ENCODE measurements around the gene ASMTL. TPM values are rescaled to one million over a fixed set of nuclear protein-coding genes. Genes with fewer than 3 reads are reported as not detected.
"Not testable (repeated sequence)": the region's sequence is repeated elsewhere in the genome, so short reads cannot be mapped to it uniquely, and the experiment has no call there.

The ASMTL gene
- total RNA-seq, 1 donor from 2014 or later, result 27.1 TPM

- H3K4me3 ChIP-seq, result no peak overlapping the region
- no peak for TF ChIP-seq CTCF (IDR thresholded peaks at IDR 0.05)
- H3K27ac ChIP-seq, result no peak overlapping the region
- no peaks in the 10 kb centered on the region for H3K9me3 ChIP-seq
- peak in 1 of 2 donors; percentile 50 for DNase-seq (ENCODE audit: low spot score in 2 of 2)
- H3K4me1 ChIP-seq, result peaks cover 12 to 13% of the 10 kb centered on the region in 2 donors
- H3K27me3 ChIP-seq, result no peaks in the 10 kb centered on the region
- intact Hi-C loops (cut with DNase I), result loop anchor here (5.0 to 10.0 kb wide), 4 partner anchors 872 to 1364 kb away; partner anchors contain the start of genes DHRSX and ZBED1
- H3K36me3 ChIP-seq, result no peaks in the 10 kb centered on the region
Measured at GRCh38 chrX:1450361-1451161, 2.1 kb downstream of the ASMTL start.

GRCh38 chrX:1449823-1450149 lies 2.9 kb downstream of the ASMTL start:
- no peak for TF ChIP-seq CTCF (IDR thresholded peaks at IDR 0.05)
- no peak overlapping the region for H3K4me3 ChIP-seq
- no peak for DNase-seq (ENCODE audit: low spot score in 2 of 2)

DNA sequence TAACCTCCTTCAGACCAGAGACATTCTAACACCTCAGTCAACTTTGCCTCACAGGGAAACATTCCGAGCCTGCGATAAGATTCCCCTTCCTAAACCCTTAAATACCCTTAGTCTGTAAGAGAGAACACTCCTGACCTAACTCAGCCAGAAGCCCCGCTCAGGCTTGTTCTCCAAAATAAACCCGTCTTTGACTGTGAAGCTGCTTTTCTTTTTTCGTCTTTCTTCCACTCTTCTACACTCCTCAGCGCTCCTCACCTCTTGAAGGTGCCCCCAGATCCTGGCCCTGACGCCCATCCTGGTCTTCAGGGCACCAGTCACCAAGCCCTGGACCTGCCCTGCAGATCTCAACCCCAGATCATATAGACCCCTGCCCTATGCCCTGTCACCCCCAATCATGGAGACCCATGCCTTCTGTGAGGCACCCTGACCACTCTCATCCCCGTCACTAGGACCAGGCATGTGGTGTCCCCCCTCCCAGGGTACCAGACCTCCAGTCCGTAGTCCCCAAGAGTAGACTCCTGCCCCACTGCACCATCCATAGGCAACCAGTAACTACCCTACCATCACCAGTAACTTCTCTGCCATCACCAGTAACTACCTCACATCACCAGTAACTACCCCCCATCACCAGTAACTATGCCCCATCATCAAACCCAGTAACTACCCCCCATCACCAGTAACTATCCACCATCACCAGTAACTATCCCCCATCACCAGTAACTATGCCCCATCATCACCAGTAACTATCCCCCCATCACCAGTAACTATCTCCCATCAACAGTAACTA lies 3.5 kb downstream of the ASMTL start:
- peak in 1 of 2 donors; percentile 57 for DNase-seq (ENCODE audit: low spot score in 2 of 2)
- no peak for TF ChIP-seq CTCF (IDR thresholded peaks at IDR 0.05)

More at GRCh38 chrX:1449823-1450149, 2.9 kb downstream of the ASMTL start:
- peaks cover 0 to 2% of the 10 kb centered on the region in 2 donors for H3K36me3 ChIP-seq
- H3K27ac ChIP-seq, result no peak overlapping the region
- H3K9me3 ChIP-seq, result no peaks in the 10 kb centered on the region
- no peaks in the 10 kb centered on the region for H3K27me3 ChIP-seq
- H3K4me1 ChIP-seq, result peaks cover 12 to 13% of the 10 kb centered on the region in 2 donors
- intact Hi-C loops (cut with DNase I), result loop anchor here (5.0 to 10.0 kb wide), 4 partner anchors 873 to 1365 kb away; partner anchors contain the start of genes DHRSX and ZBED1

DNA sequence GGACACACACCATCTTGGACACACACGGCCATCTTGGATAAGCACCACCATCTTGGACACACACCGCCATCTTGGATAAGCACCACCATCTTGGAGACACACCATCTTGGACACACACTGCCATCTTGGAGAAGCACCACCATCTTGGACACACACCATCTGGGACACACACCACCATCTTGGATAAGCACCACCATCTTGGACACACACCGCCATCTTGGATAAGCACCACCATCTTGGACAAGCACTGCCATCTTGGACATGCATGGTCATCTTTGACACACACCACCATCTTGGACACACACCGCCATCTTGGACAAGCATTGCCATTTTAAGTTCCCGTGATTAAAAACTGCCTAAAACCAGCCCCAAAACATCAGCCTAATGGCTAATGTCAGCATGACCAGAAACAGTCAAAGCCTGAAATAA lies 4.1 kb downstream of the ASMTL start:
- H3K27ac ChIP-seq; H3K36me3 ChIP-seq; intact Hi-C loops (cut with DNase I); H3K27me3 ChIP-seq; H3K4me3 ChIP-seq; H3K9me3 ChIP-seq: not testable (repeated sequence)
- peaks cover 10 to 13% of the 10 kb centered on the region in 2 donors for H3K4me1 ChIP-seq
- DNase-seq (ENCODE audit: low spot score in 2 of 2), result peak in 1 of 2 donors; percentile 18

More for the DNA sequence above, 3.5 kb downstream of the ASMTL start:
- intact Hi-C loops (cut with DNase I), result no loop called here
- Histone ChIP-seq H3K9me3 (no peaks in the 10 kb centered on the region), H3K4me3 (no peak overlapping the region), H3K4me1 (peaks cover 12 to 13% of the 10 kb centered on the region in 2 donors), H3K36me3 (peaks cover 0 to 2% of the 10 kb centered on the region in 2 donors), H3K27me3 (no peaks in the 10 kb centered on the region), H3K27ac (no peak overlapping the region)

GRCh38 chrX:1447969-1448572 lies 4.6 kb downstream of the ASMTL start:
- H3K27ac ChIP-seq; intact Hi-C loops (cut with DNase I); H3K27me3 ChIP-seq; H3K9me3 ChIP-seq; H3K4me3 ChIP-seq; H3K36me3 ChIP-seq: not testable (repeated sequence)
- peaks cover 10 to 13% of the 10 kb centered on the region in 2 donors for H3K4me1 ChIP-seq
- peak in 1 of 2 donors; percentile 44 for DNase-seq (ENCODE audit: low spot score in 2 of 2)

- H3K27me3 ChIP-seq; intact Hi-C loops (cut with DNase I); H3K27ac ChIP-seq; H3K4me3 ChIP-seq; H3K36me3 ChIP-seq; H3K9me3 ChIP-seq: not testable (repeated sequence)
- DNase-seq (ENCODE audit: low spot score in 2 of 2), result peak in 1 of 2 donors; percentile 46
- H3K4me1 ChIP-seq, result peaks cover 10 to 12% of the 10 kb centered on the region in 2 donors
Measured at GRCh38 chrX:1446984-1447968, 5.4 kb downstream of the ASMTL start.

Measured in ascending aorta (tissue), 2 donors.